ENCODE data around the gene MS4A5.

The MS4A5 gene

GRCh38 chr11:60457576-60457975 is 28.2 kb downstream of the MS4A5 start:
- no peak for DNase-seq (ENCODE audit: extremely low spot score)
- TF ChIP-seq L3MBTL2 (conservative IDR thresholded peaks at IDR 0.05) (no peak), BHLHE40 (IDR thresholded peaks at IDR 0.05; ENCODE audit: borderline replicate concordance) (no peak), SUZ12 (IDR thresholded peaks at IDR 0.05) (no peak), CTBP1 (IDR thresholded peaks at IDR 0.05; ENCODE audit: borderline replicate concordance) (no peak), ARNT (IDR thresholded peaks at IDR 0.05) (no peak), LEF1 (IDR thresholded peaks at IDR 0.05; ENCODE audit: borderline replicate concordance) (no peak), ZNF384 (IDR thresholded peaks at IDR 0.05) (no peak), HDGF (IDR thresholded peaks at IDR 0.05; ENCODE audit: borderline replicate concordance) (no peak), NFRKB (IDR thresholded peaks at IDR 0.05) (no peak), SP1 (IDR thresholded peaks at IDR 0.05) (no peak), FOXA1 (IDR thresholded peaks at IDR 0.05) (no peak), FOXK2 (IDR thresholded peaks at IDR 0.05) (no peak), ELF4 (IDR thresholded peaks at IDR 0.05) (no peak), TARDBP (IDR thresholded peaks at IDR 0.05) (no peak)
- TF ChIP-seq, protein P1, sequence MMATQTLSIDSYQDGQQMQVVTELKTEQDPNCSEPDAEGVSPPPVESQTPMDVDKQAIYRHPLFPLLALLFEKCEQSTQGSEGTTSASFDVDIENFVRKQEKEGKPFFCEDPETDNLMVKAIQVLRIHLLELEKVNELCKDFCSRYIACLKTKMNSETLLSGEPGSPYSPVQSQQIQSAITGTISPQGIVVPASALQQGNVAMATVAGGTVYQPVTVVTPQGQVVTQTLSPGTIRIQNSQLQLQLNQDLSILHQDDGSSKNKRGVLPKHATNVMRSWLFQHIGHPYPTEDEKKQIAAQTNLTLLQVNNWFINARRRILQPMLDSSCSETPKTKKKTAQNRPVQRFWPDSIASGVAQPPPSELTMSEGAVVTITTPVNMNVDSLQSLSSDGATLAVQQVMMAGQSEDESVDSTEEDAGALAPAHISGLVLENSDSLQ (IDR thresholded peaks at IDR 0.05): no peak
- ChIA-PET POLR2A (no interaction called here), CTCF (no interaction called here)

- POLR2A ChIA-PET: no interaction called here
- TF ChIP-seq ELF4 (IDR thresholded peaks at IDR 0.05) (no peak), FOXM1 (IDR thresholded peaks at IDR 0.05; ENCODE audit: borderline replicate concordance) (no peak), HDGF (IDR thresholded peaks at IDR 0.05; ENCODE audit: borderline replicate concordance) (no peak), FOXK2 (IDR thresholded peaks at IDR 0.05) (no peak), SUZ12 (IDR thresholded peaks at IDR 0.05) (no peak), CTBP1 (IDR thresholded peaks at IDR 0.05; ENCODE audit: borderline replicate concordance) (no peak), L3MBTL2 (conservative IDR thresholded peaks at IDR 0.05) (no peak), LEF1 (IDR thresholded peaks at IDR 0.05; ENCODE audit: borderline replicate concordance) (no peak), NFRKB (IDR thresholded peaks at IDR 0.05) (no peak), ARNT (IDR thresholded peaks at IDR 0.05) (no peak), BHLHE40 (IDR thresholded peaks at IDR 0.05; ENCODE audit: borderline replicate concordance) (no peak), TARDBP (IDR thresholded peaks at IDR 0.05) (no peak), ZNF384 (IDR thresholded peaks at IDR 0.05) (no peak), SP1 (IDR thresholded peaks at IDR 0.05) (no peak), FOXA1 (IDR thresholded peaks at IDR 0.05) (no peak)
- TF ChIP-seq, protein P1 (IDR thresholded peaks at IDR 0.05): no peak
- no peak for DNase-seq (ENCODE audit: extremely low spot score)
- CTCF ChIA-PET: no interaction called here
These were observed 30.0 kb downstream of the MS4A5 start for GRCh38 chr11:60459345-60459744.

DNA sequence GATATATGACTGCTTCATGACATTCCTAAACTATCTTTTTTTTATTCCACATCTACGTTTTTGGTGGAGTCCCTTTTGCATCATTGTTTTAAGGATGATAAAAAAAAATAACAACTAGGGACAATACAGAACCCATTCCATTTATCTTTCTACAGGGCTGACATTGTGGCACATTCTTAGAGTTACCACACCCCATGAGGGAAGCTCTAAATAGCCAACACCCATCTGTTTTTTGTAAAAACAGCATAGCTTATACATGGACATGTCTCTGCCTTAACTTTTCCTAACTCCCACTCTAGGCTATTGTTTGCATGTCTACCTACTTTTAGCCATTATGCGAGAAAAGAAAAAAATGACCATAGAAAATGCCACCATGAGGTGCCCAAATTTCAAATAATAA is 39.5 kb downstream of the MS4A5 start:
- TF ChIP-seq BHLHE40 (IDR thresholded peaks at IDR 0.05; ENCODE audit: borderline replicate concordance): no peak
- no peak for TF ChIP-seq FOXA1 (IDR thresholded peaks at IDR 0.05)
- TF ChIP-seq FOXM1 (IDR thresholded peaks at IDR 0.05; ENCODE audit: borderline replicate concordance): no peak
- TF ChIP-seq SUZ12 (IDR thresholded peaks at IDR 0.05): no peak
- TF ChIP-seq, protein P1 (IDR thresholded peaks at IDR 0.05): no peak
- no peak for TF ChIP-seq ELF4 (IDR thresholded peaks at IDR 0.05)
- no peak for TF ChIP-seq SP1 (IDR thresholded peaks at IDR 0.05)
- TF ChIP-seq FOXK2 (IDR thresholded peaks at IDR 0.05): no peak
- no peak for TF ChIP-seq L3MBTL2 (conservative IDR thresholded peaks at IDR 0.05)
- no peak for TF ChIP-seq HDGF (IDR thresholded peaks at IDR 0.05; ENCODE audit: borderline replicate concordance)
- TF ChIP-seq CTBP1 (IDR thresholded peaks at IDR 0.05; ENCODE audit: borderline replicate concordance): no peak
- no peak for TF ChIP-seq ZNF384 (IDR thresholded peaks at IDR 0.05)
- no peak for TF ChIP-seq ARNT (IDR thresholded peaks at IDR 0.05)
- TF ChIP-seq TARDBP (IDR thresholded peaks at IDR 0.05): no peak
- no peak for TF ChIP-seq LEF1 (IDR thresholded peaks at IDR 0.05; ENCODE audit: borderline replicate concordance)
- ChIA-PET POLR2A (no interaction called here), CTCF (no interaction called here)
- no peak for DNase-seq (ENCODE audit: extremely low spot score)

DNA sequence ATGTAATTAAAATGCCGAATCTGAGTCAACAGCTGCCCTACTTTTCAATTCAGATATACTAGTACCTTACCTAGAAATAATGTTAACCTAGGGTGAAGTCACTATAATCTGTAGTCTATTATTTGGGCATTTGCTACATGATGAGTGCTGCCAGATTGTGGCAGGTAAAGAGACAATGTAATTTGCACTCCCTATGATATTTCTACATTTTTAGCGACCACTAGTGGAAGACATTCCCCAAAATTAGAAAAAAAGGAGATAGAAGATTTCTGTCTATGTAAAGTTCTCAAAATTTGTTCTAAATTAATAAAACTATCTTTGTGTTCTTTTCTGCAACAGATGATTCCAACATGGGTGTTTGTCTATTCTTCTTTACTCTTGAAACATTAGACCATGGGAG is 40.4 kb downstream of the MS4A5 start:
- CTCF ChIA-PET: no interaction called here

DNA sequence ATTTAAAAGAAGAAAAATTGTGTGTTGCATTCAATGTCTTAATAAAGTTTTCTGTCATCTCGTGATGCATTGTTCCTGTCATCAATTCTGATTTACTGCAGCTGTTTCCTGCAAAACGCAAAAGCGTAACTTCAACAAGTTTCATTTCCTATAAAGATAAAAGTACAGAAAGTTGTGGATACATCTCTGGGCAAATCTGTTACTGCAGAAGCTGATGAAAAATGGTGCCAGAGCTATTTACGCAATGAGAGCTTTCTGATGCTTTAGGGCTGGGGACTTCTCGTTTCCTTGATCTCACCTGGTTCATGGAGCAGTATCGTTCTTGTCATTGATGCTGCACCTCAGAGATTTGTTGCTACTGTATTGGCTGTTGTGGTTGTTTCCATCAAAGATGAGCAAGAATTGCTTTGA is 47.7 kb downstream of the MS4A5 start:
- CTCF ChIA-PET: no interaction called here
- POLR2A ChIA-PET: no interaction called here
- no peak for DNase-seq (ENCODE audit: extremely low spot score)
- TF ChIP-seq ELF4 (IDR thresholded peaks at IDR 0.05): no peak
- TF ChIP-seq HDGF (IDR thresholded peaks at IDR 0.05; ENCODE audit: borderline replicate concordance): no peak
- TF ChIP-seq L3MBTL2 (conservative IDR thresholded peaks at IDR 0.05): no peak
- no peak for TF ChIP-seq SUZ12 (IDR thresholded peaks at IDR 0.05)
- TF ChIP-seq FOXK2 (IDR thresholded peaks at IDR 0.05): no peak
- TF ChIP-seq NFRKB (IDR thresholded peaks at IDR 0.05): no peak
- no peak for TF ChIP-seq FOXA1 (IDR thresholded peaks at IDR 0.05)
- TF ChIP-seq ARNT (IDR thresholded peaks at IDR 0.05): no peak
- TF ChIP-seq LEF1 (IDR thresholded peaks at IDR 0.05; ENCODE audit: borderline replicate concordance): no peak
- TF ChIP-seq SP1 (IDR thresholded peaks at IDR 0.05): no peak
- TF ChIP-seq, protein P1 (IDR thresholded peaks at IDR 0.05): no peak

More for the DNA sequence above, 40.4 kb downstream of the MS4A5 start:
- TF ChIP-seq HDGF (IDR thresholded peaks at IDR 0.05; ENCODE audit: borderline replicate concordance): no peak
- TF ChIP-seq FOXM1 (IDR thresholded peaks at IDR 0.05; ENCODE audit: borderline replicate concordance): no peak
- no peak for TF ChIP-seq SUZ12 (IDR thresholded peaks at IDR 0.05)
- no peak for TF ChIP-seq SP1 (IDR thresholded peaks at IDR 0.05)
- no peak for TF ChIP-seq TARDBP (IDR thresholded peaks at IDR 0.05)
- no peak for TF ChIP-seq NFRKB (IDR thresholded peaks at IDR 0.05)
- no peak for TF ChIP-seq ZNF384 (IDR thresholded peaks at IDR 0.05)
- TF ChIP-seq, protein P1 (IDR thresholded peaks at IDR 0.05): no peak
- TF ChIP-seq ARNT (IDR thresholded peaks at IDR 0.05): no peak
- TF ChIP-seq CTBP1 (IDR thresholded peaks at IDR 0.05; ENCODE audit: borderline replicate concordance): no peak
- no peak for TF ChIP-seq ELF4 (IDR thresholded peaks at IDR 0.05)
- no peak for TF ChIP-seq FOXK2 (IDR thresholded peaks at IDR 0.05)
- no peak for TF ChIP-seq FOXA1 (IDR thresholded peaks at IDR 0.05)
- TF ChIP-seq BHLHE40 (IDR thresholded peaks at IDR 0.05; ENCODE audit: borderline replicate concordance): no peak
- TF ChIP-seq L3MBTL2 (conservative IDR thresholded peaks at IDR 0.05): no peak
- no peak for DNase-seq (ENCODE audit: extremely low spot score)
- POLR2A ChIA-PET: no interaction called here
